Measurements from ENCODE around the gene SSNA1.
A peak's percentile ranks its signal among the peaks of the same experiment; 100 is the strongest.

The SSNA1 gene

DNA sequence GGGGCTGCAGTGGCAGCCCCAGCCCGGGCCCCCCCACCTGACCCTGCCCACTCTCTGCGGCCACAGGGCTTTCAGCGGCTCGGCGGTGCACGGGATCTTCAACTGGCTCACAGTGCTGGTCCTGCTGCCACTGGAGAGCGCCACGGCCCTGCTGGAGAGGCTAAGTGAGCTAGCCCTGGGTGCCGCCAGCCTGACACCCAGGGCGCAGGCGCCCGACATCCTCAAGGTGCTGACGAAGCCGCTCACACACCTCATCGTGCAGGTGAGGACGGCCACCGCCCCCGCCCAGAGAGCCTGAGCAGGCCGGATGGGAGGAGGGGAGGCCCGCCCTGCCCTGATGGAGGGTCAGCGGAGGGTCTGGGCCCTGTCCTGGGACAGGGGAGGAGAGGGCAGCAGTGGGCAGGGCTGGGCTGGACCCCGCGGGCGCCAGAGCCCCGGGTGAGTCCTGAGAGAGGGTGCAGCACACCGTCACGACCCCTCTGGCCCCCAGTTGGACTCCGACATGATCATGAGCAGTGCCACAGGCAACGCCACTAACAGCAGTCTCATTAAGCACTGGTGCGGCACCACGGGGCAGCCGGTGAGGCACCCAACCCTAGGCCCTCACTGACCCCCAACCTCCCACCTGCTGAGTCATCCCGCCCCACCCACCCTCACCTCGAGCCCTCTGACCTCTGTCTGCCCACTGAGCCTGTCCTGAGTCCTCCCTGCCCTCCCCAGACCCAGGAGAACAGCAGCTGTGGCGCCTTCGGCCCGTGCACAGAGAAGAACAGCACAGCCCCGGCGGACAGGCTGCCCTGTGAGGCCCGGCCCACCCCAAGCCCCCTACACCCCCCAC is 44.9 kb downstream of the SSNA1 start:
- TF ChIP-seq, protein P1, sequence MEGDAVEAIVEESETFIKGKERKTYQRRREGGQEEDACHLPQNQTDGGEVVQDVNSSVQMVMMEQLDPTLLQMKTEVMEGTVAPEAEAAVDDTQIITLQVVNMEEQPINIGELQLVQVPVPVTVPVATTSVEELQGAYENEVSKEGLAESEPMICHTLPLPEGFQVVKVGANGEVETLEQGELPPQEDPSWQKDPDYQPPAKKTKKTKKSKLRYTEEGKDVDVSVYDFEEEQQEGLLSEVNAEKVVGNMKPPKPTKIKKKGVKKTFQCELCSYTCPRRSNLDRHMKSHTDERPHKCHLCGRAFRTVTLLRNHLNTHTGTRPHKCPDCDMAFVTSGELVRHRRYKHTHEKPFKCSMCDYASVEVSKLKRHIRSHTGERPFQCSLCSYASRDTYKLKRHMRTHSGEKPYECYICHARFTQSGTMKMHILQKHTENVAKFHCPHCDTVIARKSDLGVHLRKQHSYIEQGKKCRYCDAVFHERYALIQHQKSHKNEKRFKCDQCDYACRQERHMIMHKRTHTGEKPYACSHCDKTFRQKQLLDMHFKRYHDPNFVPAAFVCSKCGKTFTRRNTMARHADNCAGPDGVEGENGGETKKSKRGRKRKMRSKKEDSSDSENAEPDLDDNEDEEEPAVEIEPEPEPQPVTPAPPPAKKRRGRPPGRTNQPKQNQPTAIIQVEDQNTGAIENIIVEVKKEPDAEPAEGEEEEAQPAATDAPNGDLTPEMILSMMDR (IDR thresholded peaks at IDR 0.05; ENCODE audit: low read depth, low read length), result no peak
- H3K4me3 ChIP-seq (replicated peaks in 1 of 2; ENCODE audit: low read depth in 2 of 2, low read length in 2 of 2), result no peak overlapping the region
- DNase-seq (ENCODE audit: low read depth in 2 of 2), result no peak

GRCh38 chr9:137234055-137234697 is 45.7 kb downstream of the SSNA1 start:
- no peak overlapping the region for H3K4me3 ChIP-seq (replicated peaks in 1 of 2; ENCODE audit: low read depth in 2 of 2, low read length in 2 of 2)
- no peak for DNase-seq (ENCODE audit: low read depth in 2 of 2)
- TF ChIP-seq, protein P1 (IDR thresholded peaks at IDR 0.05; ENCODE audit: low read depth, low read length), result no peak

- TF ChIP-seq, protein P1 (IDR thresholded peaks at IDR 0.05; ENCODE audit: low read depth, low read length), result no peak
- H3K4me3 ChIP-seq (replicated peaks in 1 of 2; ENCODE audit: low read depth in 2 of 2, low read length in 2 of 2), result no peak overlapping the region
- no peak for DNase-seq (ENCODE audit: low read depth in 2 of 2)
Observed at GRCh38 chr9:137234758-137235423, 46.4 kb downstream of the SSNA1 start.

DNA sequence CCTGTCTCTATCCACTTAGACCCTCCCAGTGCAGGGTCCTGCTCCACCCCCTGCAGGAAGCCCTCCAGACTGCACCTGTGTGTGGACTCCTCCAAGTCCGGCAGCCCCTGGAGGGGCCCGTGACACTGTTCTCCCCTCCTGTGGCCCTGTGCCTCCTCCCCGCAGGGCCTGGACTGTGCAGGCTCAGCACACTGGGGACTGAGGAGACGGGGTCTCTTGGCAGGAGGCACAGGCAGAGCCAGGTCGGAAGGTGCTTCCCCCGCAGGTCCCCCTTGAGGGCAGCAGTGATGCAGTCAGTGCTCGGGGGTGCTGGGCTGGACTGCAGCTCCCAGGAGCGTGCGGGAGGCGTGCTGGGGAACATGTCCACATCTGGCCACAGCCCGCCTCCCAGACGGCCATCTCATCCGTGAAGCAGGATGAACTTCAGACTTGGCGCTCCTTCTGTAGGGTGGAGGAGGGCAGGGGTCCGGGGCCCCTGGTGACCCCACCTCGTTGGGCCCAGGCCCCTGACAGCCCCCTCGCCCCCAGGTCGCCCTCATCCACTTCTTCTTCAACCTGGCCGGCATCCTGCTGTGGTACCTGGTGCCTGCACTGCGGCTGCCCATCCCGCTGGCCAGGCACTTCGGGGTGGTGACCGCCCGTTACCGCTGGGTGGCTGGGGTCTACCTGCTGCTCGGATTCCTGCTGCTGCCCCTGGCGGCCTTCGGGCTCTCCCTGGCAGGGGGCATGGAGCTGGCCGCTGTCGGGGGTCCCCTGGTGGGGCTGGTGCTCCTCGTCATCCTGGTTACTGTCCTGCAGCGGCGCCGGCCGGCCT is 47.2 kb downstream of the SSNA1 start:
- H3K4me3 ChIP-seq (replicated peaks in 1 of 2; ENCODE audit: low read depth in 2 of 2, low read length in 2 of 2), result no peak overlapping the region
- no peak for DNase-seq (ENCODE audit: low read depth in 2 of 2)

DNA sequence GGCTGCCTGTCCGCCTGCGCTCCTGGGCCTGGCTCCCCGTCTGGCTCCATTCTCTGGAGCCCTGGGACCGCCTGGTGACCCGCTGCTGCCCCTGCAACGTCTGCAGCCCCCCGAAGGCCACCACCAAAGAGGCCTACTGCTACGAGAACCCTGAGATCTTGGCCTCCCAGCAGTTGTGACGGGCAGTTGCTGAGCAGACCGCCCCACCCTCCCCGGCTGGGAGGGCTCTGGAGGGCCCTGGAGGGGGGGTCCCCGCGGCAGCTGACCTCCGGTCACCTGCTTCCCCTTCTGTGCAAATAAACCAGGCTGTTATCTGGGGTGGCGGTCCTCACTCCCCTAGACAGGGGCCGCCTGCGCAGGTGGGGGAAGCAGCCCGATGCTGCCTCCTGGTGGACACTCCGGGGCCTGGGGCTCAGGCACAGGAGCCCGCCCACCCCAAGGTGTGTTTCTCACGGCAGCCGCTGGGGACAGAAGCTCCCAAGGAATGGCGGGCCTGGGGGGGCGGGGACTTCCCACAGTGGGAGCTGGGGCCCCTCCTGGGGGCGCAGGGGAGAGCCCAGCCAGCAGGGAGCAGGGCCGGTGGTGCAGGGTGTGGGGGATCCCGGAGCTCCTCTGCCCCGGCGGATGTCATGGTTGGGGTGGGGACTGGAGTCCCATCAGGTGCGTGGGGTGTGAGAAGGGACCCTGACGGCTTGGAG is 47.9 kb downstream of the SSNA1 start:
- DNase-seq (ENCODE audit: low read depth in 2 of 2), result peak; percentile 79 to 82
- TF ChIP-seq, protein P1 (IDR thresholded peaks at IDR 0.05; ENCODE audit: low read depth, low read length), result peak; percentile 99
- H3K4me3 ChIP-seq (replicated peaks in 1 of 2; ENCODE audit: low read depth in 2 of 2, low read length in 2 of 2), result no peak overlapping the region

More for the DNA sequence above, 47.2 kb downstream of the SSNA1 start:
- TF ChIP-seq, protein P1 (IDR thresholded peaks at IDR 0.05; ENCODE audit: low read depth, low read length), result no peak

Data from cardiac fibroblast (primary cell).